Peyer's patch (tissue), 4 donors: ENCODE data around the gene RIOK3.

Experiments
- POLR2A ChIP-seq, 2 donors: fragments of 450-650 bp; IDR thresholded peaks; one replicate each; pipeline ENCODE4 v1.5.1; 2017; ENCODE audit warnings: antibody characterized with exemption in 2 of 2, mild to moderate bottlenecking in 2 of 2, moderate library complexity in 2 of 2
- TF ChIP-seq, protein P1 (sequence below), 6 experiments: fragments of 450-650 bp in 4 of 6; fragments of 200-600 bp in 2 of 6; sonication (generic) in 1 of 6; IDR thresholded peaks; one replicate each; pipeline ENCODE4 v1.5.1; 2017 to 2019; ENCODE audit warnings: antibody characterized with exemption in 6 of 6, mild to moderate bottlenecking in 3 of 6, moderate library complexity in 1 of 6

DNA sequence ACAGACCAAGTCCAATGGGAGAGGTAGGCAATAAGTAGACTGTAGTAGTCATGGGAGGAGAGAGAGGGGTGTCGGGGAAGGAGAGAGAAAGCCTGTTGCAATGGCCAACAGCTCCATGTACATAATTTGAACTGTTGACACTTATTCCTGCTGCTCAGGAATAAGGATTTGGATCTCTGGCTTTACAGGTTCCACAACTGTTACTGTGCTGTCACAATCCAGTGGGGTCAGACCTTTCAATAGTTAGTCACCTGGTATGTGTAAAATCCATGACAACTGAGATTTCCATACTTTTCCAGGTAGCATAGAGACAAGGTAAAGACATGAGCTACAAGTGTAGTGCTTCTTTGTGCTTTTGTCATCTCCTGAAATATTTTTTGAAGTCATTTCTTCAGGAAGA is 47.5 kb upstream of the RIOK3 start:
- TF ChIP-seq, protein P1, sequence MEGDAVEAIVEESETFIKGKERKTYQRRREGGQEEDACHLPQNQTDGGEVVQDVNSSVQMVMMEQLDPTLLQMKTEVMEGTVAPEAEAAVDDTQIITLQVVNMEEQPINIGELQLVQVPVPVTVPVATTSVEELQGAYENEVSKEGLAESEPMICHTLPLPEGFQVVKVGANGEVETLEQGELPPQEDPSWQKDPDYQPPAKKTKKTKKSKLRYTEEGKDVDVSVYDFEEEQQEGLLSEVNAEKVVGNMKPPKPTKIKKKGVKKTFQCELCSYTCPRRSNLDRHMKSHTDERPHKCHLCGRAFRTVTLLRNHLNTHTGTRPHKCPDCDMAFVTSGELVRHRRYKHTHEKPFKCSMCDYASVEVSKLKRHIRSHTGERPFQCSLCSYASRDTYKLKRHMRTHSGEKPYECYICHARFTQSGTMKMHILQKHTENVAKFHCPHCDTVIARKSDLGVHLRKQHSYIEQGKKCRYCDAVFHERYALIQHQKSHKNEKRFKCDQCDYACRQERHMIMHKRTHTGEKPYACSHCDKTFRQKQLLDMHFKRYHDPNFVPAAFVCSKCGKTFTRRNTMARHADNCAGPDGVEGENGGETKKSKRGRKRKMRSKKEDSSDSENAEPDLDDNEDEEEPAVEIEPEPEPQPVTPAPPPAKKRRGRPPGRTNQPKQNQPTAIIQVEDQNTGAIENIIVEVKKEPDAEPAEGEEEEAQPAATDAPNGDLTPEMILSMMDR (IDR thresholded peaks at IDR 0.05), result no peak
- no peak for TF ChIP-seq POLR2A (IDR thresholded peaks at IDR 0.05)
